ENCODE measurements around the gene RORC. TPM values are rescaled to one million over a fixed set of nuclear protein-coding genes. Genes with fewer than 3 reads are reported as not detected.

Gene RORC
- total RNA-seq, 5 donors from 2014 or later (not counting 1 experiment from before 2014, with no cell fraction given): 1.5 to 11.6 (median 7.6) TPM

DNA sequence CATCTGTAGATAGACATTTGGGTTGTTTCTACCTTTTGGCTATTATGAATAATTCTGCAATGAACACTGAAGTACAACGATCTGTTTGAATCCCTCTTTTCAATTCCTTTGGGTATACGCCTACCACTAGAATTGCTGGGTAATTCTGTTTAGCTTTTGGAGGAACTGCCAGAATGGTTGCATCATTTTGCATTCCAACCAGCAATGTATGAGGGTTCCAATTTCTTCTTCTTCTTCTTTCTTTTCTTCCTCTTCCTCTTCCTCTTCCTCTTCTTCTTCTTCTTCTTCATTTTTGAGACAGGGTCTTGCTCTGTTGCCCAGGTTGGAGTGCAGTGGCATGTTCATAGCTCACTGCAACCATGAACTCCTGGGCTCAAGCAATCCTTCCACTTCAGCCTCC lies 35.7 kb upstream of the RORC start:
- ATAC-seq (replicated peaks in 1 of 4) (no peak), DNase-seq (no peak)
- H3K27me3 Mint-ChIP-seq: peaks cover 0 to 5% of the 10 kb centered on the region in 2 donors
- H3K4me3 ChIP-seq (ENCODE audit: control insufficient read depth in 1 of 2, extremely low read depth in 1 of 2, low read length in 1 of 2): no peak overlapping the region
- no peaks in the 10 kb centered on the region for H3K9me3 Mint-ChIP-seq
- peaks cover 3% of the 10 kb centered on the region for H3K36me3 Mint-ChIP-seq
- H3K27ac ChIP-seq (ENCODE audit: low read length): no peak overlapping the region
- no CpG with 5 or more reads among the region's 2 CpGs for WGBS (ENCODE audit: insufficient coverage)
- H3K4me1 Mint-ChIP-seq: peaks cover 0 to 9% (median 3%) of the 10 kb centered on the region in 3 donors
- no peaks in the 10 kb centered on the region for H3K4me1 ChIP-seq (ENCODE audit: control insufficient read depth in 1 of 2, extremely low read depth in 1 of 2, insufficient read depth in 2 of 2, low read length in 2 of 2)
- POLR2A ChIA-PET: no interaction called here
- no peak overlapping the region for H3K27ac Mint-ChIP-seq
- peaks cover 0 to 11% of the 10 kb centered on the region in 2 experiments for H3K27me3 ChIP-seq (replicated peaks in 1 of 2; ENCODE audit: control insufficient read depth in 2 of 2, extremely low read depth in 1 of 2, insufficient read depth in 2 of 2, low read length in 1 of 2)
- CTCF ChIA-PET: no interaction called here
- no peak overlapping the region for H3K4me3 Mint-ChIP-seq
- H3K36me3 ChIP-seq (ENCODE audit: control insufficient read depth in 2 of 2, extremely low read depth in 1 of 2, insufficient read depth in 1 of 2, low read length in 1 of 2): no peaks in the 10 kb centered on the region
- H3K9me3 ChIP-seq: no peaks in the 10 kb centered on the region

DNA sequence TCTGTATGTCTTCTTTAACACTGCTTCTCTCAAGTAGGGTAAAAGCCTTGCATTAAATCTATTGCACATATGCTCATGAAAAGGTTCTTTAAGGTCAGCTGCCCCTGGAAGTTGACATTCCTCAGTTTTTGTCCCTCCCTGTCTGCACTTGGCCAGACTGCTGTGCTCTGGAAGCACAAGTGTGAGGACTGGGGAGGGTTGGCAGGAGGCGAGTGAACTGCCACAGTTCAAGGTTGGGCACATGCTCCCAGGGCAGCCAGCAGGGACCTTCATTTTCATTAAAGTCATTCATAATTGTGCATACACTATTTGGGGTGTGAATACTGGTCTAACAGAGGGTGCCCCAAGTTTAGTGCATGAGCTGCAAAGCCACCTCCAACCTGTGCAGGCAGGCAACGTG lies 32.8 kb upstream of the RORC start:
- POLR2A ChIA-PET: no interaction called here
- Mint-ChIP-seq H3K9me3 (no peaks in the 10 kb centered on the region), H3K4me1 (peaks cover 0 to 9% (median 3%) of the 10 kb centered on the region in 3 donors), H3K27ac (no peak overlapping the region), H3K36me3 (peaks cover 3% of the 10 kb centered on the region), H3K4me3 (no peak overlapping the region), H3K27me3 (peaks cover 0 to 5% of the 10 kb centered on the region in 2 donors)
- Histone ChIP-seq H3K27ac (ENCODE audit: low read length) (no peak overlapping the region), H3K4me3 (ENCODE audit: control insufficient read depth in 1 of 2, extremely low read depth in 1 of 2, low read length in 1 of 2) (no peak overlapping the region), H3K27me3 (replicated peaks in 1 of 2; ENCODE audit: control insufficient read depth in 2 of 2, extremely low read depth in 1 of 2, insufficient read depth in 2 of 2, low read length in 1 of 2) (peaks cover 0 to 16% of the 10 kb centered on the region in 2 experiments), H3K36me3 (ENCODE audit: control insufficient read depth in 2 of 2, extremely low read depth in 1 of 2, insufficient read depth in 1 of 2, low read length in 1 of 2) (no peaks in the 10 kb centered on the region), H3K4me1 (ENCODE audit: control insufficient read depth in 1 of 2, extremely low read depth in 1 of 2, insufficient read depth in 2 of 2, low read length in 2 of 2) (no peaks in the 10 kb centered on the region), H3K9me3 (no peaks in the 10 kb centered on the region)
- no peak for ATAC-seq (replicated peaks in 1 of 4)
- 0% methylated on average over 1 of the region's 2 CpGs for WGBS (ENCODE audit: insufficient coverage)
- CTCF ChIA-PET: interaction anchor here in 1 of 2 donors (0.6 kb wide), 1 partner anchor 895 kb away, joined by 3 read pairs; no protein-coding TSS in a partner anchor
- DNase-seq: no peak

- Histone ChIP-seq H3K4me1 (ENCODE audit: control insufficient read depth in 1 of 2, extremely low read depth in 1 of 2, insufficient read depth in 2 of 2, low read length in 2 of 2) (no peaks in the 10 kb centered on the region), H3K27me3 (replicated peaks in 1 of 2; ENCODE audit: control insufficient read depth in 2 of 2, extremely low read depth in 1 of 2, insufficient read depth in 2 of 2, low read length in 1 of 2) (peaks cover 0 to 16% of the 10 kb centered on the region in 2 experiments), H3K36me3 (ENCODE audit: control insufficient read depth in 2 of 2, extremely low read depth in 1 of 2, insufficient read depth in 1 of 2, low read length in 1 of 2) (no peaks in the 10 kb centered on the region), H3K4me3 (ENCODE audit: control insufficient read depth in 1 of 2, extremely low read depth in 1 of 2, low read length in 1 of 2) (no peak overlapping the region), H3K9me3 (no peaks in the 10 kb centered on the region), H3K27ac (ENCODE audit: low read length) (no peak overlapping the region)
- ATAC-seq (replicated peaks in 1 of 4): no peak
- no peak overlapping the region for H3K4me3 Mint-ChIP-seq
- H3K36me3 Mint-ChIP-seq: peaks cover 3% of the 10 kb centered on the region
- peaks cover 0 to 5% of the 10 kb centered on the region in 2 donors for H3K27me3 Mint-ChIP-seq
- H3K27ac Mint-ChIP-seq: no peak overlapping the region
- H3K9me3 Mint-ChIP-seq: no peaks in the 10 kb centered on the region
- no peak for DNase-seq
- peaks cover 0 to 2% (median 0%) of the 10 kb centered on the region in 3 donors for H3K4me1 Mint-ChIP-seq
- POLR2A ChIA-PET: no interaction called here
- CTCF ChIA-PET: no interaction called here
Measured at GRCh38 chr1:151862604-151863003, 31.0 kb upstream of the RORC start.

DNA sequence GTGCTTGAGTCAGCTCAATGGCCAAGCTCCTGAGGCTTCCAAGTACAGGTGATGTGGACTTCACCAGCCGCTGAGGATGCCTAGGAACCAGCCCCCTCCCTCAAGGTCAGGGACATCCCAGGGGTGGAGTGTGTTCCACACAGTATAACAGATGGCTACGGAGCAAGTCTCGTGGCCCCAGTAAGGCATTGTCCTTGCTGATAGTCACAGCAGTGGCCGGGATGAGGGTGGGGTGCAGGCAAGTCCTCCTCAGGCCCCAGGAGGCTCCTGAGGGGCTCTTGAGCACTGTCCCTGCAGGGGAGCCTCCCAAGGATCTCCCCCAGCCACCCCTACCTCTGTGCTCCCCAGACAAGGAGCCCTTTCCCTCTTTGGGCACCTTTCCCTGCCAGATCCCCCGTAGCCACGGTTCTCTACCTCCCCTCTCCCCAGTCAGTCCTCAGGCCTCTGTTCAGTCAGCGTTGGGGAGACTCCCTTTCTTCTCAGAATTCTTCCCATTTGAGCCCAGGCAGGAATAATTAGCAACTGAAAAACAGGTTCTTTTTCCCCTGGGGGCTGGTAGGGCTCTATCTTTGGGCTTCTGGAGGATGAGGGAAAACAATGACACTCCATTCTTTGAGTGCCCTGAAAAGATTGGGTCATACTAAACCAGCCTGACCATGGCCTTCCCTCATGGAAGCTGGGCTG lies 29.0 kb upstream of the RORC start:
- no peak for ATAC-seq (replicated peaks in 1 of 4)
- no peak for DNase-seq
- Histone ChIP-seq H3K4me1 (ENCODE audit: control insufficient read depth in 1 of 2, extremely low read depth in 1 of 2, insufficient read depth in 2 of 2, low read length in 2 of 2) (no peaks in the 10 kb centered on the region), H3K4me3 (ENCODE audit: control insufficient read depth in 1 of 2, extremely low read depth in 1 of 2, low read length in 1 of 2) (no peak overlapping the region), H3K27me3 (replicated peaks in 1 of 2; ENCODE audit: control insufficient read depth in 2 of 2, extremely low read depth in 1 of 2, insufficient read depth in 2 of 2, low read length in 1 of 2) (peaks cover 0 to 16% of the 10 kb centered on the region in 2 experiments), H3K9me3 (no peaks in the 10 kb centered on the region), H3K36me3 (ENCODE audit: control insufficient read depth in 2 of 2, extremely low read depth in 1 of 2, insufficient read depth in 1 of 2, low read length in 1 of 2) (no peaks in the 10 kb centered on the region), H3K27ac (ENCODE audit: low read length) (no peak overlapping the region)
- WGBS (ENCODE audit: insufficient coverage): 88% methylated on average over 2 of the region's 7 CpGs
- Mint-ChIP-seq H3K9me3 (no peaks in the 10 kb centered on the region), H3K36me3 (peaks cover 5% of the 10 kb centered on the region), H3K4me1 (no peaks in the 10 kb centered on the region), H3K27ac (no peak overlapping the region), H3K4me3 (no peak overlapping the region), H3K27me3 (peaks cover 0 to 5% of the 10 kb centered on the region in 2 donors)
- POLR2A ChIA-PET: no interaction called here
- CTCF ChIA-PET: interaction anchor here in 1 of 2 donors (0.6 kb wide), 1 partner anchor 168 kb away, joined by 3 read pairs; no protein-coding TSS in a partner anchor

- Mint-ChIP-seq H3K27ac (no peak overlapping the region), H3K36me3 (peaks cover 3% of the 10 kb centered on the region), H3K4me1 (no peaks in the 10 kb centered on the region), H3K9me3 (no peaks in the 10 kb centered on the region), H3K27me3 (no peaks in the 10 kb centered on the region), H3K4me3 (no peak overlapping the region)
- H3K4me3 ChIP-seq (ENCODE audit: control insufficient read depth in 1 of 2, extremely low read depth in 1 of 2, low read length in 1 of 2): no peak overlapping the region
- ATAC-seq (replicated peaks in 1 of 4): no peak
- no peaks in the 10 kb centered on the region for H3K9me3 ChIP-seq
- DNase-seq: no peak
- 68% methylated on average over 4 of the region's 6 CpGs for WGBS (ENCODE audit: insufficient coverage)
- ChIA-PET POLR2A (no interaction called here), CTCF (no interaction called here)
- no peaks in the 10 kb centered on the region for H3K36me3 ChIP-seq (ENCODE audit: control insufficient read depth in 2 of 2, extremely low read depth in 1 of 2, insufficient read depth in 1 of 2, low read length in 1 of 2)
- H3K4me1 ChIP-seq (ENCODE audit: control insufficient read depth in 1 of 2, extremely low read depth in 1 of 2, insufficient read depth in 2 of 2, low read length in 2 of 2): no peaks in the 10 kb centered on the region
- peaks cover 0 to 11% of the 10 kb centered on the region in 2 experiments for H3K27me3 ChIP-seq (replicated peaks in 1 of 2; ENCODE audit: control insufficient read depth in 2 of 2, extremely low read depth in 1 of 2, insufficient read depth in 2 of 2, low read length in 1 of 2)
- H3K27ac ChIP-seq (ENCODE audit: low read length): no peak overlapping the region
Measured at GRCh38 chr1:151859891-151860293, 28.3 kb upstream of the RORC start.

GRCh38 chr1:151858886-151859665 lies 27.5 kb upstream of the RORC start:
- no peaks in the 10 kb centered on the region for H3K4me1 ChIP-seq (ENCODE audit: control insufficient read depth in 1 of 2, extremely low read depth in 1 of 2, insufficient read depth in 2 of 2, low read length in 2 of 2)
- H3K9me3 ChIP-seq: no peaks in the 10 kb centered on the region
- Mint-ChIP-seq H3K4me3 (no peak overlapping the region), H3K27ac (no peak overlapping the region), H3K36me3 (peaks cover 3% of the 10 kb centered on the region), H3K9me3 (no peaks in the 10 kb centered on the region), H3K4me1 (no peaks in the 10 kb centered on the region), H3K27me3 (no peaks in the 10 kb centered on the region)
- CTCF ChIA-PET: no interaction called here
- no peaks in the 10 kb centered on the region for H3K36me3 ChIP-seq (ENCODE audit: control insufficient read depth in 2 of 2, extremely low read depth in 1 of 2, insufficient read depth in 1 of 2, low read length in 1 of 2)
- 83% methylated on average over 6 of the region's 6 CpGs for WGBS (ENCODE audit: insufficient coverage)
- no peak overlapping the region for H3K27ac ChIP-seq (ENCODE audit: low read length)
- H3K27me3 ChIP-seq (replicated peaks in 1 of 2; ENCODE audit: control insufficient read depth in 2 of 2, extremely low read depth in 1 of 2, insufficient read depth in 2 of 2, low read length in 1 of 2): peaks cover 0 to 5% of the 10 kb centered on the region in 2 experiments
- no peak for DNase-seq
- no peak overlapping the region for H3K4me3 ChIP-seq (ENCODE audit: control insufficient read depth in 1 of 2, extremely low read depth in 1 of 2, low read length in 1 of 2)
- ATAC-seq (replicated peaks in 1 of 4): no peak
- POLR2A ChIA-PET: no interaction called here

Data from T-cell (primary cell).